Gastroesophageal sphincter (tissue), 4 donors: Measurements from ENCODE around the gene HMGN3. TPM values are rescaled to one million over a fixed set of nuclear protein-coding genes. Genes with fewer than 3 reads are reported as not detected.

Experiments
- ATAC-seq: fragments of 150-250 bp; one replicate; pipeline ENCODE4 v1.9.1; 2016; ENCODE audit warnings: mild to moderate bottlenecking, moderate library complexity
- H3K27ac ChIP-seq, 4 donors: fragments of 200-600 bp; sonication (generic) in 3 of 4; 1 replicate in 3 of 4; 2 replicates in 1 of 4; pipeline ENCODE4 v1.5.1; 2016 to 2019
- H3K27me3 ChIP-seq: fragments of 200-600 bp; sonication (generic); one replicate; pipeline ENCODE4 v1.5.1; 2019
- H3K36me3 ChIP-seq, 2 donors: fragments of 200-600 bp; sonication (generic); one replicate each; pipeline ENCODE4 v1.5.1; 2019; ENCODE audit warnings: control low read depth in 1 of 2
- H3K4me1 ChIP-seq, 3 donors: fragments of 200-600 bp; sonication (generic); 1 replicate in 2 of 3; 2 replicates in 1 of 3; pipeline ENCODE4 v1.5.1; 2016 to 2019; ENCODE audit warnings: control low read depth in 2 of 3
- H3K4me3 ChIP-seq, 2 donors: fragments of 200-600 bp; sonication (generic); one replicate each; pipeline ENCODE4 v1.5.1; 2019; ENCODE audit warnings: mild to moderate bottlenecking in 1 of 2, moderate library complexity in 1 of 2
- H3K9me3 ChIP-seq, 3 donors: fragments of 200-600 bp; sonication (generic); one replicate each; pipeline ENCODE4 v1.5.1; 2017 to 2019; ENCODE audit warnings: control low read depth in 2 of 3
- EP300 ChIP-seq: sonication (generic); formaldehyde crosslinking; IDR thresholded peaks from one replicate; pipeline ENCODE4 v1.6.1; 2017; ENCODE audit warnings: antibody characterized with exemption, mild to moderate bottlenecking
- POLR2A ChIP-seq, 2 donors: fragments of 450-650 bp; IDR thresholded peaks; one replicate each; pipeline ENCODE4 v1.6.1; 2017; ENCODE audit warnings: antibody characterized with exemption in 2 of 2, mild to moderate bottlenecking in 2 of 2, moderate library complexity in 1 of 2
- POLR2AphosphoS5 ChIP-seq: sonication (generic); formaldehyde crosslinking; IDR thresholded peaks from one replicate; pipeline ENCODE4 v1.6.1; 2017; ENCODE audit warnings: antibody characterized with exemption
- WGBS, 2 donors: methylation state at CpG; one replicate each; pipeline ENCODE4 v1.1.5; 2018; ENCODE audit warnings: low coverage in 1 of 2; 5-methylcytosine and 5-hydroxymethylcytosine counted together
- total RNA-seq, 4 donors: library from RNA; depleted of rRNA; stranded (reverse); fragments of >200 nt; gene quantifications; one replicate each; pipeline ENCODE4 v1.1.0, GENCODE V29; 2016
- TF ChIP-seq, protein P1 (sequence below), 4 experiments: fragments of 200-600 bp in 2 of 4; fragments of 450-650 bp in 2 of 4; sonication (generic) in 1 of 4; IDR thresholded peaks; one replicate each; pipeline ENCODE4 v1.5.1; 2017 to 2019; ENCODE audit warnings: antibody characterized with exemption in 4 of 4, mild to moderate bottlenecking in 2 of 4, moderate library complexity in 2 of 4

Gene HMGN3
- total RNA-seq, 4 donors from 2014 or later, result 41.4 to 97.9 (median 61.4) TPM

DNA sequence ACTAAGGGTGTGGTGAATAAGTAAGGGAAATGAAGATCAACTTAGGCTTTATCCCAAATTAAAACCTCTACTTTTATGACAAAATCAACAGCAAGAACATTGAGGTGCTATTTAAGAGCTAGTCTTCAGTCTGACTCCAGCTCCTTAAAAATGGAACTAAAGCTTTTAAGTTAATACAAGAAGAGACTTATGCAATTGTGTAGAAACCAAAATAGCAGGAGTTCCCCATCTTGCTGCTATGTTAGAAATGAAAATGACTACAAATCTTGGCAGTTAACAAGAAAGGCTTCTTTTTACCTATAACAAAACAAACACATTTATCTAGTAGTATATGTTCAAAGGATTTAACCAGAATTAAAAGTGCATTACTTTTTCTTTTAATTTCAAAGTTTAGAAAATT, 25.7 kb downstream of the HMGN3 start:
- ATAC-seq, result no peak
- Histone ChIP-seq H3K27ac (no peak overlapping the region), H3K36me3 (peaks cover 0 to 40% of the 10 kb centered on the region in 2 donors), H3K4me3 (no peak overlapping the region), H3K9me3 (no peaks in the 10 kb centered on the region), H3K4me1 (peaks cover 0 to 18% (median 0%) of the 10 kb centered on the region in 3 donors), H3K27me3 (no peaks in the 10 kb centered on the region)
- TF ChIP-seq EP300 (no peak), POLR2AphosphoS5 (no peak), POLR2A (IDR thresholded peaks at IDR 0.05) (no peak)
- TF ChIP-seq, protein P1, sequence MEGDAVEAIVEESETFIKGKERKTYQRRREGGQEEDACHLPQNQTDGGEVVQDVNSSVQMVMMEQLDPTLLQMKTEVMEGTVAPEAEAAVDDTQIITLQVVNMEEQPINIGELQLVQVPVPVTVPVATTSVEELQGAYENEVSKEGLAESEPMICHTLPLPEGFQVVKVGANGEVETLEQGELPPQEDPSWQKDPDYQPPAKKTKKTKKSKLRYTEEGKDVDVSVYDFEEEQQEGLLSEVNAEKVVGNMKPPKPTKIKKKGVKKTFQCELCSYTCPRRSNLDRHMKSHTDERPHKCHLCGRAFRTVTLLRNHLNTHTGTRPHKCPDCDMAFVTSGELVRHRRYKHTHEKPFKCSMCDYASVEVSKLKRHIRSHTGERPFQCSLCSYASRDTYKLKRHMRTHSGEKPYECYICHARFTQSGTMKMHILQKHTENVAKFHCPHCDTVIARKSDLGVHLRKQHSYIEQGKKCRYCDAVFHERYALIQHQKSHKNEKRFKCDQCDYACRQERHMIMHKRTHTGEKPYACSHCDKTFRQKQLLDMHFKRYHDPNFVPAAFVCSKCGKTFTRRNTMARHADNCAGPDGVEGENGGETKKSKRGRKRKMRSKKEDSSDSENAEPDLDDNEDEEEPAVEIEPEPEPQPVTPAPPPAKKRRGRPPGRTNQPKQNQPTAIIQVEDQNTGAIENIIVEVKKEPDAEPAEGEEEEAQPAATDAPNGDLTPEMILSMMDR (IDR thresholded peaks at IDR 0.05), result no peak

DNA sequence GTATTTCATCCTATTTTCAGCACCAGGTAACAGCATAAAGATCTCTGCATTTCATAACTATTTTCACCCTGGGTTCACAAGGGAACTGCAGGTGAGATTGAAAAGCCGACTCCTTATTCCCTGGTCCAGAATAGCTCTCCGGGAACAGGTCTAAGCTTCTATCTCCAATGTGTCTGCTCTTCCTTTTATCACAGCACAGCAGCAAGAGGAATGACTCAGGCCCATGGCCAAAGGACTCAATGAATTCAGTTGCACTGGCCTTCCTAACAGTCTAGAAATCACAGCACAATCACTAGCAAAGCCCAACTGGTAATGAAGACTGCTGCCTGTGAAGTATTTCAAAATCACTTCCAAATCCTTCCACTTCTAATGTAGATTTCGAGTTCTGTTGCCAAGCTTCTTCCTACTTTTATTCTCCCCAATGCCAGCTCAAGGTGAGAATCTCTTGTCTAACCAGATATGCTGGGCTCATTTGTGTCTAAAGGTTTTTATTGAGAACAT, 30.7 kb downstream of the HMGN3 start:
- WGBS, 2 donors, result 75 to 82% methylated on average over 2 to 3 of the region's 3 CpGs
- Histone ChIP-seq H3K27ac (no peak overlapping the region), H3K36me3 (peaks cover 0 to 60% of the 10 kb centered on the region in 2 donors), H3K27me3 (no peaks in the 10 kb centered on the region), H3K4me1 (peaks cover 0 to 9% (median 0%) of the 10 kb centered on the region in 3 donors), H3K9me3 (no peaks in the 10 kb centered on the region), H3K4me3 (no peak overlapping the region)
- TF ChIP-seq POLR2A (IDR thresholded peaks at IDR 0.05) (no peak), POLR2AphosphoS5 (no peak), EP300 (no peak)
- TF ChIP-seq, protein P1 (IDR thresholded peaks at IDR 0.05), result no peak
- no peak for ATAC-seq

DNA sequence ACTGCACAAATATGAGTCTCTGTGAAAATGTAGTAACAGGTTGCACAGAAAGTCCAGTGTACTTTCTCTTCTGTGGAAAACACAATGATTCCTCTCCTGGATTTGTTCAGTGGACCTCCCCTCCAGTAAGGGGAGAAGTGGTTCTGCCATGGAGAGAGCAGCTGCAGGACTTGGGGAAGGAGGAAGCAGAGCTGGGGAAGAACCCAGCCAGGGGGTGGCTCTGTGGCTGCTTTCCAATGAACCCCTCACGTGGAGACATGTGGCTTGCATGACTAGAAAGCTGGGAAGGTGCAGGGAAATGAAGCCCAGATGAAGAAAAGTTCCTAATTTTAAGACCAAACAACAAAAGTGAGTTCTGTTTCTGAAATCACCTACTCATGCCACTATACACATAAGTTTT, 31.9 kb downstream of the HMGN3 start:
- no peak for ATAC-seq
- TF ChIP-seq POLR2A (IDR thresholded peaks at IDR 0.05) (no peak), POLR2AphosphoS5 (no peak), EP300 (no peak)
- TF ChIP-seq, protein P1 (IDR thresholded peaks at IDR 0.05), result no peak
- Histone ChIP-seq H3K4me1 (peaks cover 0 to 9% (median 0%) of the 10 kb centered on the region in 3 donors), H3K27me3 (no peaks in the 10 kb centered on the region), H3K9me3 (no peaks in the 10 kb centered on the region), H3K4me3 (no peak overlapping the region), H3K27ac (no peak overlapping the region), H3K36me3 (peaks cover 0 to 54% of the 10 kb centered on the region in 2 donors)
- WGBS, 2 donors, result 43 to 67% methylated on average over 1 of the region's 1 CpG

DNA sequence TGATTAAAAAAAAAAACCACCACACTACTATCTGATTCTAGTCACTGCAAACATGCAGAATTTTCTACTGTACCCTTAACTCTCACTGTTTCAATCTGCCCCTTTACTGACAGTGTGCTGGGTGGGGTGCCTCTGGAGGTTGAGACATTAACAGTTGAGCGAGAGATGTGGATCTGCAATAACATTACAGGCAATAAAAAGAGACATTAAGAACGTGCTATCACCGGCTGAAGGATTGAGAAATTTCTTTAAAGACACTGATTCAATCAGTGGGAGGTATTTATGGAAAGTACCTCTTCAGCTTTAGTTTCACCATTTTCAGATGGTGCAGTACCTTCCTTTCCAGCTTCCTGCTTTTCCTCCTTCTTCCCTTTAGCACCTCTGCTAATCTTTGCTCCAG, 32.5 kb downstream of the HMGN3 start:
- TF ChIP-seq POLR2A (IDR thresholded peaks at IDR 0.05), result no peak
- TF ChIP-seq EP300, result no peak
- TF ChIP-seq, protein P1 (IDR thresholded peaks at IDR 0.05), result no peak
- no peak for TF ChIP-seq POLR2AphosphoS5
- Histone ChIP-seq H3K27me3 (no peaks in the 10 kb centered on the region), H3K4me1 (peaks cover 0 to 9% (median 0%) of the 10 kb centered on the region in 3 donors), H3K9me3 (no peaks in the 10 kb centered on the region), H3K4me3 (no peak overlapping the region), H3K36me3 (peaks cover 0 to 48% of the 10 kb centered on the region in 2 donors), H3K27ac (no peak overlapping the region)
- WGBS, 2 donors, result 89 to 90% methylated on average over 3 of the region's 3 CpGs
- ATAC-seq, result no peak

DNA sequence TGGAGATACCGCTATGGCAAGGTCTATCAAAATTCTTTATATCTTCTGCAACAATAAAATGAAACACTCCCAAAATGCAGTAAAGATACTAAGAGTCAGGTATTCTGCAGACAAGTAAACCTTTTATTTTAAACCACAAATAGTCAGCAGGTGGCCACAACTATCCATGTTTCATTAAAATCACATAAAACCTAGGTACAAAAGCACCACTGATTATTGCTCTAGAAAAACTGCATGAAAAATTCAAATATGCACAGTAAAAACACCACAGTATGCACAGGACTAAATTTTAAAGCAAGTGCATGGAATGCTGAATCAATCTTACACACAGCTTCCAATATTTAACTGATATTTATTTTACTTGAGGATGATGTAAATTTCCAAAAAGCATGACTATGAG, 33.3 kb downstream of the HMGN3 start:
- Histone ChIP-seq H3K4me1 (peaks cover 0 to 9% (median 0%) of the 10 kb centered on the region in 3 donors), H3K27ac (no peak overlapping the region), H3K4me3 (no peak overlapping the region), H3K36me3 (peaks cover 0 to 42% of the 10 kb centered on the region in 2 donors), H3K9me3 (no peaks in the 10 kb centered on the region), H3K27me3 (no peaks in the 10 kb centered on the region)
- ATAC-seq, result no peak
- 80 to 94% methylated on average over 1 of the region's 1 CpG for WGBS, 2 donors
- TF ChIP-seq, protein P1 (IDR thresholded peaks at IDR 0.05), result no peak
- TF ChIP-seq POLR2A (IDR thresholded peaks at IDR 0.05) (no peak), POLR2AphosphoS5 (no peak), EP300 (no peak)
